ENCODE results near the gene SYCP3.

DNA sequence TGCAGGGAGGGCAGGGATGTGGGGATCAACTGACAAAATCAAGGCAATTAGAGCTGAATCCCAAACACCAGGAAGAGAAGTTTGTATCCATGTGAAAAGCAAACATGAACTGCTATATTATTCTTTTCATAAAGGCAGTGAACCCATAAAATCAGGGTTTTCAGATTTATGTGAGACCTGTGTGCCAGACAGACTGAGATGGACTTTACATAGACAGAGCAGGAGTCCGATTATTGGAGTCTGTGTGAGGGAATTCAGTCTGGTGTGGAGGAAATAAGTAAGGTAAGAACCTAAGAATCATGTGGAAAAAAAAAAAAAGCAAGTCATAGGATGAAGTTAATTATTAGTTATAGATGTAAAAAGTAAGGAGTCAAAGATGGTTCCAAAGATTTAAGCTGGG lies 45.1 kb upstream of the SYCP3 start:
- TF ChIP-seq, protein P1, sequence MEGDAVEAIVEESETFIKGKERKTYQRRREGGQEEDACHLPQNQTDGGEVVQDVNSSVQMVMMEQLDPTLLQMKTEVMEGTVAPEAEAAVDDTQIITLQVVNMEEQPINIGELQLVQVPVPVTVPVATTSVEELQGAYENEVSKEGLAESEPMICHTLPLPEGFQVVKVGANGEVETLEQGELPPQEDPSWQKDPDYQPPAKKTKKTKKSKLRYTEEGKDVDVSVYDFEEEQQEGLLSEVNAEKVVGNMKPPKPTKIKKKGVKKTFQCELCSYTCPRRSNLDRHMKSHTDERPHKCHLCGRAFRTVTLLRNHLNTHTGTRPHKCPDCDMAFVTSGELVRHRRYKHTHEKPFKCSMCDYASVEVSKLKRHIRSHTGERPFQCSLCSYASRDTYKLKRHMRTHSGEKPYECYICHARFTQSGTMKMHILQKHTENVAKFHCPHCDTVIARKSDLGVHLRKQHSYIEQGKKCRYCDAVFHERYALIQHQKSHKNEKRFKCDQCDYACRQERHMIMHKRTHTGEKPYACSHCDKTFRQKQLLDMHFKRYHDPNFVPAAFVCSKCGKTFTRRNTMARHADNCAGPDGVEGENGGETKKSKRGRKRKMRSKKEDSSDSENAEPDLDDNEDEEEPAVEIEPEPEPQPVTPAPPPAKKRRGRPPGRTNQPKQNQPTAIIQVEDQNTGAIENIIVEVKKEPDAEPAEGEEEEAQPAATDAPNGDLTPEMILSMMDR (conservative IDR thresholded peaks at IDR 0.05 in 1 of 2, IDR thresholded peaks at IDR 0.05 in 1 of 2; ENCODE audit: extremely low read depth in 1 of 2, insufficient read depth in 1 of 2, low read depth in 1 of 2, low read length in 2 of 2), result no peak
- no peak for TF ChIP-seq EZH2 (IDR thresholded peaks at IDR 0.05; ENCODE audit: borderline replicate concordance, low read length)
